ENCODE results near the gene SMYD3.
"Not testable (repeated sequence)": the region's sequence is repeated elsewhere in the genome, so short reads cannot be mapped to it uniquely, and the experiment has no call there.

Gene SMYD3

DNA sequence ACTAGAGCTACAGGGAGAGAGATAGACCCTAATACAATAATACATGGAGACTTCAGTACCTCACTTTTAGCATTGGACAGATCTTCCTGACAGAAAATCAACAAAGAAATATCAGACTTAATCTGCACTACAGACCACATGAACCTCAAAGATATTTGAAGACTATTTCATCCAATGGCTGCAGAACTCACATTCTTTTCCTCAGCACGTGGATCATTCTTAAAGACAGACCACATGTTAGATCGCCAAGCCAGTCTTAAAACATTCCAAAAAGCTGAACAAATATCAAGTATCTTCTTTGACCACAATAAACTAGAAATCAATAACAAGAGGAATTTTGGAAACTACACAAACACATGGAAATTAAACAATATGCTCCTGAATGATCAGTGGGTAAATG, 776.3 kb downstream of the SMYD3 start:
- DNase-seq, result no peak

GRCh38 chr1:245728035-245728434, 779.0 kb downstream of the SMYD3 start:
- DNase-seq, result not testable (repeated sequence)

DNA sequence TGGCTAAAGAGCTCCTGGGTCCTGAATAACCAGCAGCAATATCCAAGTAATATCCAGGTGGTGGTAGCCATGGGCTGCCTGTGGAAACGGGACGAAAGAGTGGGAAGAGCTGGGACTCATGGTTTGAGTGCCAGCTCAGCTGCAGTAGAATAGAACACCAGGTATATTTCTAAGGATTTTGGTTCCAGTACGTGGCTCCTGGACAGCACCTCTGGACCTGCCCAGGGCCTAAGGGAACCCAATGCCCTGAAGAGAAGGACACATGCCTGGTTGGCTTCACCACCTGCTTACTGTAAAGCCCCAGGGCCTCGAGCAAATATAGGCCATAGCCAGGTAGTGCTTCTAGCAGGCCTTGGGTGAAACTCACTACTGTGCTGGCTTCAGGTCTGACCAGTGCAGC, 785.6 kb downstream of the SMYD3 start:
- no peak for DNase-seq

GRCh38 chr1:245718951-245719350, 788.1 kb downstream of the SMYD3 start:
- DNase-seq, result no peak

DNA sequence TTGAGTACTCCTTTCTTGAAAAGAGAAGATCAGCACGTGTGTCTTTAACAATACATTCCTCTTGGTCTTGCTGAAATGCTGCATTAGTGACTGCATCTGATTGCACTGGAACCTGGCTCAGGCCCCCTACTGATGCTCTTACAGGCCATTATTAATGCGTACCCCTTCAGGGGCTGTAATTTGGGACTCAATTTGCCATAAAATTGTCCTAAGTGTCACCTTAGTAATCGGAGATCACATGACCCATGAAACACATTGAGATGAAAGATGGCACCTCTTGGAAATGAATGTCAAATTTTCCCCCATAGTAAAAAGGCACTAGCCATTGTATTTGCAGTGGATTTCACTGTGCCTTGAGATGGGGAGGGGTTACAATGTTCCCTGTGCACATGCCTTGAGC, 789.0 kb downstream of the SMYD3 start:
- no peak for DNase-seq

DNA sequence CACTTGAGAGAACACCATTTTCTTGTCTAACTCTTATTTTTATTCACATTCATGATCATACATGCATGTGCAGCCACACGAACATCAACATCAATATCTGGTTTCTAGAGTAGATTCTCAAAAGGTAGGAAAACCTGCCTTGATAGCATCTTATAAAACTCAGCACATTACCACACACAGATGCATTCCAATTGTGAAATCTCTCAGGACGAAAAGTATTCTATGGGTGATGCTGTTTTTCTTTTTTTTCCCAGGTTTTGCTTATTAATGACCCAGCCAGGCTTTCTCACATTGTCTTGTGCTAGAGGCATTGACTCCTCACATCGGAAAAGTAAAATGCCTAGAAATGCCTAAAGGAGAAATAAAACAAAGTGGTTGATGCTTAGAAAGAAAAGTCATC, 789.5 kb downstream of the SMYD3 start:
- no peak for DNase-seq

GRCh38 chr1:245716561-245716960, 790.5 kb downstream of the SMYD3 start:
- no peak for DNase-seq

DNA sequence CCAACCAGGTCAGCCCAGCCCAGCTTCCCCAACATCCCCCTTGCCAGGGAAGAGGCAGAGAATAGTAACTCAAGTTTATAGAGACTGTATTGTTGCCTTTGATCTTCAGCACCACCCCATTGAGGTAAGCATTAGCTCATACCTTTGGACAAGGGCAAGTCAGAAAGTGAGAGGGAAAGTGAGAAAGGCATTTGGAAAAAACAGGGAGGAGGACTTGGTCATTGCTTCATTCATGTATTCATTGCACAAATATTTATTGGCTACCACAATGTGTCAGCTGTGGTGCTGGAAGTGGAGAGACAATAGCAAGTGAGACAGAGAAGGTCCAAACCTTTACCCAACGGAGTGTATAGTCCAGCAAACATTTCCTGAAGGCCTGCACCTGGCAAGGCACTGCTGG, 791.1 kb downstream of the SMYD3 start:
- DNase-seq, result no peak

DNA sequence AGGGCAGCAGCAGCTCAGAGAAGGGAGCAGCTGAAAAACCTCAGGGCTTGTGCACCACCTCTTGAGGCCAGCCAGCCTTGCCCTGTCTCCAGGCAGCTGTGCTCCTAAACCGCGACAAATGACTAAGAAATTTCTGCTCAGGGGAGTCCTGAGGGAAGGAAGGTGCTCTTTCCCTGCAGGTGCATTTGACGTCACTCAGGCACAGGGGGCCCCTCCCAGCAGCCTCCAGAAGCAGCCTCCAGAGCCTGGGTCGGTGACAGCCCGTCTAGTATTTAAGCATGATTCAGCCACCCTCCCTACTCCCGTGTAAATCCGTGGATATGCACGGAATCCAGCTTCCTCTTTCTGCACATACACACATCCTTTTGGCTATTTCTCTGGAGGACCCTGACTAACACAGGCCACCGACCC, 791.8 kb downstream of the SMYD3 start:
- no peak for DNase-seq

- not testable (repeated sequence) for DNase-seq
Observed at GRCh38 chr1:245714027-245714426, 793.1 kb downstream of the SMYD3 start.

DNA sequence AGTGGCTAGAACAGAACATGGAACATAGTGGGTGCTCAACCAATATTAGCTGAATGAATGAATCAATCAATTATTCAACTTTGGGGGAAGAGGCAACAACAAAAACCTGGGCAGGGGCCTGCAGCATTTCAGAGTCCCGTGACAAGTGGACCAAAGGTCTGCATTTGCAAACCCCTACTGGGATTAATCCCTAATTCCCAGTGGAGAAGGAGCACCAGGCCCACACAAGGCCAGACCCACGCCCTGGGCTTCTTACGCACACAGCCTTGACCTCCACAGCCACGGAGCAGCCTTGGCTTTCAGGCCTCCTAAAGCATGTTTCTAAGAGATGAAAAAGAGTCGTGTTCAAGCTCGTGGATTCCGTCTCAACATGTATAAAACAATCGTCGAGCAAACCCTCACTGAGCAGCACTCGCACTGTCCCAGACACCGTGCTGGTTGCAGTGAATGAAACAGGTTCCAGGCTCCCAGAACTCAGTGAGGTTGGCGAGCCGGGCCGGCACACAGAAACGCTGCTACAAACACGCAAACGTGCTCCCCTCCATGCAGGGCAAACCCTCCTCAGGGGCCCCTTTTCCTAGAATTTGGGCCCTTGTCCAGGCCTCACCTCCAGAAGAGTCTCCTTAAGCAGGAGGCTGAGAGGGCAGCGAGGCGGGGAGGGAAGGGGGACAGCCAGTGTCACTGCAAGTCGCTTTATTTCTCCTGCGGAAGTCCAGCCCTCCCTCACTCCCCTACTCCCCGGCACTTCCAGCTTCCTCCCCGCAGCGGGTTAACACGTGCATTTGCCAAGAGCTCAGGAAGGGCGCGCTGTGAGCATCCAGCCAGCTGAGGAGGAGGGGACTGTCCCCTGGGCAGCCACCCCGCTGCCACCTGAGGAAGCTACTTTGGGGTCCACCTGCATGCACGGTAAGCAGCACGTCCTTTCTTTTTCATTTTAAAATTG, 795.8 kb downstream of the SMYD3 start:
- no peak for DNase-seq

DNA sequence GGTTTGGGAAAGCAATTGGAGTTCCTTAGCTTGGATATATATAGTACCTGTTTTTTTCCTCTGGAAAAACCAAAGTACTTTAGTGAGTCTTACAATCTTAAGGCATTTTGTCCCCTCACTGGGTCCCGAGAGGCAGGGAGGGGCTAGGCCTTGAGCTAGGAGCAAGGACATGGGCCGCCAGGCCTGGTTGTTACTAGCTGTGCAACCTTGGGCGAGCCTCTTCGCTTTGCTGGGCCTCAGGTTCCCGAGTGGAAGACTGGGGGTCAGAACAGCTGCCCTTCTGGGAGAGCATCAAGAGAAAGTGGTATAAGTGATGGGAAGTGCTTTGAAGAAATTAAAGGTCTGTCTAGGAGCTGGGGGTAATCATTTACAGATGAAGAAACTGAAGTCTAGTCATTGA, 799.1 kb downstream of the SMYD3 start:
- no peak for DNase-seq

DNA sequence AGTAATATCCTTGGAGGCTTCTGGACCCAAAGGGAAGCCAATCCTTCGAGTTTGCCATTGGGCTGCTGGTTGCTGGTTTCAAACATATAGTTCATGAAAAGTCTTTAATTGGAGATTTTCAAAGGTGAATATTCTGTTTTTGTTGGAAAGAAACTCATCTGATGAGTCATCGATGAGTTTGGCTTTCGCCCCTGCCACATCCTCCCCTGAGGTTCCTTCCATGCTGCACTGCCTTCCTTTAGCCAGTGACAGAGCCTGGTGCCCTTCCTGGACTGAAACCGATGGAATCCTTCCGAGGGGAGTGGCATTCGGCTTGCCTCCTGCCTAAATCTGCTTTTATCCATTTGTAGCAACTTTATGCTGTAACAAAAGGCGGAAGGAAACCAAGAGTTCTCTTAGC, 802.3 kb downstream of the SMYD3 start:
- DNase-seq, result no peak

- no peak for DNase-seq
Observed at GRCh38 chr1:245704341-245704740, 802.7 kb downstream of the SMYD3 start.

DNA sequence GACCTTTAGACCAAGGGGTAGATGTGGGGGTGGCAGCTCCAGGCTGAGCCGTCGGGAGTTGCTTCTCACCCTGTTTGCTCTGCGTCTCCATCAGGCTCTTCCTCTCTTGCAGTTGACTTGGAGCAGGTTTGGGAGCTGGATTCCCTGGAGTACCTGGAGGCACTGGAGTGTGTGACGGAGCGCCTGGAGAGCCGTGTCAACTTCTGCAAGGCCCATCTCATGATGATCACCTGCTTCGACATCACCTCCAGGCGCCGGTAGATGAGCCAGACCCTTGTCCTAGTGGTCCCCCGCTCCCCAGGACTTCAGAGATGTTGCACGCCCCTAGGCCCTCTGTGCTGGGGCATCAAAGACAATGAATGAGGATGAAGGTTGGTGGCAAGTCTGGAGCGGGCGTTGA, 804.7 kb downstream of the SMYD3 start:
- DNase-seq, result no peak

- DNase-seq, result no peak
Observed at GRCh38 chr1:245701631-245702030, 805.4 kb downstream of the SMYD3 start.

DNA sequence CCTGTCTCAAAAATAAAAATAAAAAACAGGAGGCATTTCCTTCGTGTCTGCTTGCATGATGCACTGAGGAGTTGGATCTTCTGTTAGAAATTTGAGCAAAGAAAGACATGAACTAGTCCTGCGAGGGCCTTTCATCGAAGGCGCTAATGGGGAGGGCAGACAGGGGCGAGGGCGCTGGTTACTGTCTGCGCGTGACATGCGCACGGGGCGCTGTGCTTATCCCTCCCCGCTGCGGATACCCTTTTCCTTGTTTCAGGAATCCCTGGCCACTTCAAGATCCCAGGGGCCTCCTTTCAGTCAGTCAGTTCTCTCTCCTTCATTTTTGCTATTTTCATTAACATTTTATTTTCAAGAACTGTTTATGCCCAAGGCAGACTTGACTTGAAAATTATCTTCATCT, 806.4 kb downstream of the SMYD3 start:
- no peak for DNase-seq

Measured in activated effector memory CD4-positive, alpha-beta T cell treated with Interleukin-2 at 50 U/mL for 16 hours (primary cell).